GM18520 (cell line): ENCODE results near the gene WNT3.

ENCODE experiments used
- ATAC-seq: cut with Tn5 transposase; IDR thresholded peaks from one replicate; pipeline ENCODE4 v1.9.1; 2021; ENCODE audit not compliant: unreplicated experiment

WNT3 gene

GRCh38 chr17:46739982-46740381, 78.5 kb downstream of the WNT3 start:
- no peak for ATAC-seq

DNA sequence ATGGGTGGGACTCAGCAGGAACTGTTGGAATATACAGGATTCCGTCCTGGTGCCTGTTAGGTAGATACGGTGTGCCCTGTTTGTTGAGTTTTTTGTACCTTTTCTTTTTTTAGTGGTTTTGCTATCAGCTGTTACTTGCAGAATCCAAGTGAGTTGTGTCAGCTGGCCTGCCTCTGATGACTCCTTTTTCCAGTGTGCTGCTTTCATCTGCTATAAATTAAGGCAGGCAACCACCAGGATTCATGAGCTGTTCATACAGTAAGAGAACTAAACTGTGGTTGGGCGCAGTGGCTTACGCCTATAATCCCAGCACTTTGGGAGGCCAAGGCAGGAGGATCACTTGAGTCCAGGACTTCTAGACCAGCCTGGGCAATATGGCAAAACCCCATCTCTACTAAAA, 79.9 kb downstream of the WNT3 start:
- ATAC-seq, result no peak

DNA sequence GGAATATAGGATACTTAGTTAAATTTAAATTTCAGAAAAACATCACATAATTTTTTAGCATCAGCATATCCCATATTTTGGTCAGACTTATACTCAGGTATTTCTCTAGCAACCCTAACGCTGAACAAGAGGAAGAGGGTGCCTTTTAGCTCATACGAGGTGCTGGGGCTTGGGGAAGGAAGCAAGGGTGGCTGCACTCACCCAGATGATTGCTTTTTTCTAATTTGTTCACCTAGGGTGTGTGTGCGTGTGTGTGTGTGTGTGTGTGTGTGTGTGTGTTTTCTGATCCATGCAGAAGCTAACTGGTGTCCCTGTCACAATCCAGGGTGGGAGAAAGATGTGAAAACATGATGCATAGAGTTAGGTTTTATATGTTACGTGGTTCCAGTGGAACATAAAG, 81.2 kb downstream of the WNT3 start:
- no peak for ATAC-seq

DNA sequence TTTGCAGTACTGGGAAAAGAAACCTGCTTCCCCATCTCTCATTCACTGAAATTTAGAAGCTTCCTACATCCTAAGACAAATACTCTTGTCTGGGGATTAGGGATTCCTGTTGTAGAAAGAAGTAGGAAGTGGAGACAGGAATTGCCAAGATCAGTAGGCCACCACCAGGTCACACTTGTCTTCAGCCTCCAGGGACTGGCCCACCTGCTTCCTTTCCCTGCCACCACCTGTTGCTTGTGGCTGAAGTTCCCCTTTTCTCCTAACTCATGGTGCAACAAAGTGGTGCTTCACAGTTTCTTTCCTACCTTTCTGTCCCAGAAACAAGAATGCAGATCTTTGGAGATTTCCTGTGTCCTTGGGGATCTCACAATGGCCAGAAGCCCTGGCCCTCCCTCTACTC, 82.4 kb downstream of the WNT3 start:
- no peak for ATAC-seq

GRCh38 chr17:46733837-46734475, 84.5 kb downstream of the WNT3 start:
- no peak for ATAC-seq

DNA sequence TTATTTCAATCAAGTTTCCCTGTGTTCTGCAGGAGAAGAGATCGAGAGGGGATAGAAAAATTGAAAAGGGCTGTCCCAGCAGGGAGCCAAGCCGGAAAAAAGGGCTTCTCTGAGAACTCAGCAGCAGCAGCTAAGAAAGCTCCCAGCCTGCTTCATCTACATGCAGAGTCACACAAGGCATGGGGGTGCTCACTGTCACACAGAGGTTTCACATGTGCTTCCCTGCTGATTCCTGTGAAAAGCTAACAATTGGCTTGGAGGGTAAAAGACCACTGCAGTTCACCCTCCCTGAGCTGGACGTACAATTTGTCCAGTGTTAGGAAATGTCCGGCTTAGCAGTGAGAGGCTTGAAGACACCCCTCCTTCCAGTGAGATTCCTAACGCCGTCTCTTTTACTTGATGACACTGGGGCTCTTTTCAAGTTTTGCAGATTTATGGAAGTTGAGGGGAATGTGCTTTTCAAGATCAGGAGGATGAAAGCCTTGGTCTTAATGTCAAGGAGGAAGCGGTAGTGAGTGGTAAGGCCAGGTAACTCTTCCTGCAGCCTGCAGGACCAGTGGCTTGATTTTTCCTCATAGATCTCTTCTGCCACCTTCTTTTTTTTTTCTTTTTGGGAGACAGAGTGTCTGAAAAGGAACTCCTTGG, 85.6 kb downstream of the WNT3 start:
- ATAC-seq, result no peak

- ATAC-seq, result no peak
Measured at GRCh38 chr17:46732160-46732559, 86.3 kb downstream of the WNT3 start.

GRCh38 chr17:46730679-46731078, 87.8 kb downstream of the WNT3 start:
- ATAC-seq, result no peak

DNA sequence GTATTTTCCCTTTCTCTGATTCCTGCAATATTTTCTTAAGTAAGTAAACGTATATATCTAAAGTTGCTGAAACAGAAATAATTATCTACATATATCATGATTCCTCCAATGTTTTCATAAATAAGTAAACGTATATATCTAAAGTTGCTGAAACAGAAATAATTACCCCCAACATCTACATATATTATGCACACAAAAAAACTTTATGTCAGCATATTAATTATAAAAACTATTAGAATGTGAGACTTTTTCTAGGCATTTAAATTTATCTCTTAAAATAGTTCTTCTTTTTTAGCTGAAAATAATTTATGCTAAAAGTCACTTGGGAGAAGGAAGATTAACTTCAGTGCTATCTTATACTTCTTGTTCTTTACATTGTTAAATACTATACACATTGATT, 88.5 kb downstream of the WNT3 start:
- ATAC-seq, result no peak

- ATAC-seq, result no peak
Measured at GRCh38 chr17:46727572-46728348, 90.7 kb downstream of the WNT3 start.

DNA sequence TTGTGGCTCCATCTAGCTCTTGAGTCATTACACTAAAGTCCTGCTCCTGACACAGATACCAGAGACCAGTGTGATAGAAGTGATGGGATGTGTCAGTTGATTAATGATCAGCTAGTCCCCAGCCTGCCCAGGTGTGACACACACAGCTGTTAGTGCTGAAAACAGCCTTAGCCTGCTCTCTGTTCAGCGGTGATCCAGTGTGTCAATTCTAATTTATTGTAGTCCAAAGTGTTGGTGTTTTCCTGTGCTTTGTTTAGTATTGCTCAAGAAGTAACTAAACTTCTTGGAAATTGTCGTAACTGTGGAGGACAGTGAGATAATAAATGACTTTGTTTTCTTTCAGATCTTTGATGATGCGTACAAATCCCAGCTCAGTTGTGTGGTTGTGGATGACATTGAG, 92.3 kb downstream of the WNT3 start:
- no peak for ATAC-seq

DNA sequence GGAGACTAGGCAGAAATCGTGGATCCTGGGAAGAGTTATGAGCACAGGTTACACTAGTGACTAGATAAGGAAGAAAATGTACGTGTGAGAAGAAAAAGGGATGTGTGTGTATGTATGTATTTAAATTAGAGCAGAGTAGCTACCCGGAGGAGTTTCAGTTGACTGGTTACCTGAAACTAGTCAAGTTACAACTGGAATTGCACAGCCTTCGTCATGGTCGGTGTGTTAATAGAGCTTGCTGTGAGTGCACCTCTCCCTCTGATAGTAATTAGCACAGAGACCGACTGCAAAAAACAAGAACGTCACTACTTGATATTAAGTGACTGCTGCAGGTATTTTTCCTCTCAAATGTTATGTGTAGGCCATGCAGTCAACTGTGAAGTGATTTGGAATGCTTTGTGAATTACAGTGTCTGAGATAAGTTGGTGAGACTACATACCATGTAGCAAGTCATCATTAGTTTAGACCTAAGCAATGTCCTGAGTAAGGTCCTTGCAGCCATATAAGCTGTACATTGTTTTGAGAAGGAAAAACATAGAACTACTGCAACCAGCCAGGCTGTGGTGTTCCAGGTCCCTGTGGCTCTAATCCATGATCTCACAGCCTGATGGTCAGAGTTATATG, 95.7 kb downstream of the WNT3 start:
- no peak for ATAC-seq

DNA sequence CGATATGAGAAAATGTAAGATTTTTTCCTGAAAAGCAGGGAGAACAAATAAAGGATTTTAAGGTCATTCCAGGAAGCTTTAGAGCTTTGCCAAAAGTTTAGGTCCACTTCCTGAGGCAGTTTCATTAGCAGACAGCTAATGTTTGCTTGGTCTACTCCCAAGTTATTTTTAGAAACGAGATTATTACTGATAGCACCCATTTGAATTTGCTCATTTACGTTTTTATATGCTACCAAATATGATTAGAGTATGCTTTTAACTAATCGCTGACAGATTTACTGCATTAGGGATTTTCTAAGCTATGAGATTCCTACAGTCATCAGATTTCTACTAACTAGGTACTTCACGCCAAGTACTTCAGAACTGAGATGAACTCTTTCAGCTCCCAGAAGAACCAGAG, 98.1 kb downstream of the WNT3 start:
- no peak for ATAC-seq

GRCh38 chr17:46719891-46720290, 98.6 kb downstream of the WNT3 start:
- ATAC-seq, result no peak

GRCh38 chr17:46717999-46718398, 100.5 kb downstream of the WNT3 start:
- ATAC-seq, result no peak
